ENCODE measurements around the gene CLSTN2.

The CLSTN2 gene

GRCh38 chr3:140233702-140234101, 298.7 kb downstream of the CLSTN2 start:
- Mint-ChIP-seq H3K27ac (no peak overlapping the region), H3K27me3 (peaks cover 4% of the 10 kb centered on the region), H3K9me3 (ENCODE audit: low read depth) (peaks cover 1% of the 10 kb centered on the region), H3K4me3 (no peak overlapping the region), H3K4me1 (ENCODE audit: low read depth) (no peaks in the 10 kb centered on the region), H3K36me3 (no peaks in the 10 kb centered on the region)

- Mint-ChIP-seq H3K36me3 (no peaks in the 10 kb centered on the region), H3K4me1 (ENCODE audit: low read depth) (no peaks in the 10 kb centered on the region), H3K9me3 (ENCODE audit: low read depth) (no peaks in the 10 kb centered on the region), H3K4me3 (no peak overlapping the region), H3K27ac (no peak overlapping the region), H3K27me3 (peaks cover 4% of the 10 kb centered on the region)
These were observed 299.3 kb downstream of the CLSTN2 start for GRCh38 chr3:140234256-140234655.

- no peak overlapping the region for H3K27ac Mint-ChIP-seq
- no peak overlapping the region for H3K4me3 Mint-ChIP-seq
- H3K36me3 Mint-ChIP-seq: no peaks in the 10 kb centered on the region
- H3K4me1 Mint-ChIP-seq (ENCODE audit: low read depth): no peaks in the 10 kb centered on the region
- no peaks in the 10 kb centered on the region for H3K9me3 Mint-ChIP-seq (ENCODE audit: low read depth)
- peaks cover 6% of the 10 kb centered on the region for H3K27me3 Mint-ChIP-seq
These were observed 302.0 kb downstream of the CLSTN2 start for GRCh38 chr3:140236836-140237501.

- no peaks in the 10 kb centered on the region for H3K9me3 Mint-ChIP-seq (ENCODE audit: low read depth)
- no peak overlapping the region for H3K27ac Mint-ChIP-seq
- no peak overlapping the region for H3K4me3 Mint-ChIP-seq
- H3K27me3 Mint-ChIP-seq: peaks cover 6% of the 10 kb centered on the region
- no peaks in the 10 kb centered on the region for H3K36me3 Mint-ChIP-seq
- no peaks in the 10 kb centered on the region for H3K4me1 Mint-ChIP-seq (ENCODE audit: low read depth)
These were observed 303.8 kb downstream of the CLSTN2 start for GRCh38 chr3:140238646-140239314.

GRCh38 chr3:140242818-140243276, 307.9 kb downstream of the CLSTN2 start:
- Mint-ChIP-seq H3K27ac (no peak overlapping the region), H3K4me1 (ENCODE audit: low read depth) (no peaks in the 10 kb centered on the region), H3K4me3 (no peak overlapping the region), H3K27me3 (peaks cover 4% of the 10 kb centered on the region), H3K9me3 (ENCODE audit: low read depth) (no peaks in the 10 kb centered on the region), H3K36me3 (no peaks in the 10 kb centered on the region)

GRCh38 chr3:140243575-140243974, 308.6 kb downstream of the CLSTN2 start:
- Mint-ChIP-seq H3K4me1 (ENCODE audit: low read depth) (no peaks in the 10 kb centered on the region), H3K36me3 (no peaks in the 10 kb centered on the region), H3K27me3 (peaks cover 4% of the 10 kb centered on the region), H3K4me3 (no peak overlapping the region), H3K27ac (no peak overlapping the region), H3K9me3 (ENCODE audit: low read depth) (no peaks in the 10 kb centered on the region)

GRCh38 chr3:140244893-140245292, 309.9 kb downstream of the CLSTN2 start:
- H3K4me3 Mint-ChIP-seq: no peak overlapping the region
- H3K36me3 Mint-ChIP-seq: no peaks in the 10 kb centered on the region
- H3K4me1 Mint-ChIP-seq (ENCODE audit: low read depth): no peaks in the 10 kb centered on the region
- no peaks in the 10 kb centered on the region for H3K9me3 Mint-ChIP-seq (ENCODE audit: low read depth)
- H3K27me3 Mint-ChIP-seq: peaks cover 4% of the 10 kb centered on the region
- H3K27ac Mint-ChIP-seq: no peak overlapping the region

- H3K4me3 Mint-ChIP-seq: no peak overlapping the region
- H3K27ac Mint-ChIP-seq: no peak overlapping the region
- no peaks in the 10 kb centered on the region for H3K36me3 Mint-ChIP-seq
- H3K27me3 Mint-ChIP-seq: peaks cover 3% of the 10 kb centered on the region
- no peaks in the 10 kb centered on the region for H3K9me3 Mint-ChIP-seq (ENCODE audit: low read depth)
- H3K4me1 Mint-ChIP-seq (ENCODE audit: low read depth): no peaks in the 10 kb centered on the region
These were observed 311.6 kb downstream of the CLSTN2 start for GRCh38 chr3:140246578-140246977.

GRCh38 chr3:140247775-140248174, 312.8 kb downstream of the CLSTN2 start:
- Mint-ChIP-seq H3K36me3 (no peaks in the 10 kb centered on the region), H3K27me3 (peaks cover 3% of the 10 kb centered on the region), H3K27ac (no peak overlapping the region), H3K9me3 (ENCODE audit: low read depth) (no peaks in the 10 kb centered on the region), H3K4me3 (no peak overlapping the region), H3K4me1 (ENCODE audit: low read depth) (no peaks in the 10 kb centered on the region)

GRCh38 chr3:140249188-140249587, 314.2 kb downstream of the CLSTN2 start:
- Mint-ChIP-seq H3K4me1 (ENCODE audit: low read depth) (no peaks in the 10 kb centered on the region), H3K9me3 (ENCODE audit: low read depth) (no peaks in the 10 kb centered on the region), H3K36me3 (no peaks in the 10 kb centered on the region), H3K4me3 (no peak overlapping the region), H3K27me3 (peaks cover 3% of the 10 kb centered on the region), H3K27ac (no peak overlapping the region)

- Mint-ChIP-seq H3K9me3 (ENCODE audit: low read depth) (no peaks in the 10 kb centered on the region), H3K36me3 (no peaks in the 10 kb centered on the region), H3K4me3 (no peak overlapping the region), H3K4me1 (ENCODE audit: low read depth) (no peaks in the 10 kb centered on the region), H3K27ac (no peak overlapping the region), H3K27me3 (peaks cover 4% of the 10 kb centered on the region)
These were observed 315.2 kb downstream of the CLSTN2 start for GRCh38 chr3:140250010-140250855.

GRCh38 chr3:140250945-140251344, 316.0 kb downstream of the CLSTN2 start:
- no peak overlapping the region for H3K4me3 Mint-ChIP-seq
- H3K9me3 Mint-ChIP-seq (ENCODE audit: low read depth): no peaks in the 10 kb centered on the region
- no peak overlapping the region for H3K27ac Mint-ChIP-seq
- H3K36me3 Mint-ChIP-seq: no peaks in the 10 kb centered on the region
- peaks cover 5% of the 10 kb centered on the region for H3K27me3 Mint-ChIP-seq
- no peaks in the 10 kb centered on the region for H3K4me1 Mint-ChIP-seq (ENCODE audit: low read depth)

GRCh38 chr3:140251678-140252077, 316.7 kb downstream of the CLSTN2 start:
- Mint-ChIP-seq H3K36me3 (no peaks in the 10 kb centered on the region), H3K27me3 (peaks cover 5% of the 10 kb centered on the region), H3K4me3 (no peak overlapping the region), H3K4me1 (ENCODE audit: low read depth) (no peaks in the 10 kb centered on the region), H3K27ac (no peak overlapping the region), H3K9me3 (ENCODE audit: low read depth) (no peaks in the 10 kb centered on the region)

- Mint-ChIP-seq H3K4me3 (no peak overlapping the region), H3K27me3 (peaks cover 4% of the 10 kb centered on the region), H3K27ac (no peak overlapping the region), H3K9me3 (ENCODE audit: low read depth) (no peaks in the 10 kb centered on the region), H3K4me1 (ENCODE audit: low read depth) (no peaks in the 10 kb centered on the region), H3K36me3 (no peaks in the 10 kb centered on the region)
These were observed 318.0 kb downstream of the CLSTN2 start for GRCh38 chr3:140252812-140253656.
